Measurements from ENCODE around the gene HOXA11.

- TF ChIP-seq CTCF (IDR thresholded peaks at IDR 0.05; ENCODE audit: low read depth, low read length, poor library complexity, severe bottlenecking) (no peak), EZH2phosphoT487 (IDR thresholded peaks at IDR 0.05; ENCODE audit: borderline replicate concordance, low read length) (no peak)
Measured at GRCh38 chr7:27224983-27225934, 40.2 kb upstream of the HOXA11 start.

All from DOHH2 (cell line).